Nephron (organoid): ENCODE results near the gene ATP6V1G2.
"Not testable (repeated sequence)": the region's sequence is repeated elsewhere in the genome, so short reads cannot be mapped to it uniquely, and the experiment has no call there.

ENCODE experiments used
- H3K27ac Mint-ChIP-seq, 3 experiments: 2 replicates each; pipeline ENCODE4 v1.8.0; 2020; ENCODE audit warnings: mixed read lengths in 3 of 3, mild to moderate bottlenecking in 2 of 3, moderate library complexity in 1 of 3
- H3K27me3 Mint-ChIP-seq: 2 replicates; pipeline ENCODE4 v1.8.0; 2021; ENCODE audit warnings: low read depth, mild to moderate bottlenecking, moderate library complexity, mixed read lengths
- H3K36me3 Mint-ChIP-seq: 2 replicates; pipeline ENCODE4 v1.8.0; 2020; ENCODE audit warnings: low read depth, mixed read lengths
- H3K4me1 Mint-ChIP-seq: 2 replicates; pipeline ENCODE4 v1.8.0; 2020; ENCODE audit warnings: mixed read lengths
- H3K4me3 Mint-ChIP-seq, 3 experiments: 2 replicates each; pipeline ENCODE4 v1.8.0; 2020; ENCODE audit warnings: mild to moderate bottlenecking in 3 of 3, mixed read lengths in 3 of 3, moderate library complexity in 2 of 3
- H3K9me3 Mint-ChIP-seq: 2 replicates; pipeline ENCODE4 v1.8.0; 2020; ENCODE audit warnings: mixed read lengths
- CTCF ChIP-seq, 3 experiments: fragments of 200-600 bp; sonication (generic); IDR thresholded peaks; one replicate each; pipeline ENCODE4 v1.5.0; 2021; ENCODE audit warnings: antibody characterized with exemption in 3 of 3; ENCODE audit not compliant: unreplicated experiment in 3 of 3

Gene ATP6V1G2

GRCh38 chr6:31557443-31558317 is 11.3 kb upstream of the ATP6V1G2 start:
- Mint-ChIP-seq H3K27ac (no peak overlapping the region), H3K4me3 (no peak overlapping the region), H3K4me1 (no peaks in the 10 kb centered on the region), H3K36me3 (peaks cover 39% of the 10 kb centered on the region), H3K27me3 (no peaks in the 10 kb centered on the region), H3K9me3 (no peaks in the 10 kb centered on the region)
- TF ChIP-seq CTCF (IDR thresholded peaks at IDR 0.05; ENCODE audit: unreplicated experiment in 3 of 3) = no peak

GRCh38 chr6:31556307-31556706 is 9.9 kb upstream of the ATP6V1G2 start:
- no peaks in the 10 kb centered on the region for H3K27me3 Mint-ChIP-seq
- peaks cover 42% of the 10 kb centered on the region for H3K36me3 Mint-ChIP-seq
- H3K27ac Mint-ChIP-seq = no peak overlapping the region
- no peak overlapping the region for H3K4me3 Mint-ChIP-seq
- H3K9me3 Mint-ChIP-seq = no peaks in the 10 kb centered on the region
- no peak for TF ChIP-seq CTCF (IDR thresholded peaks at IDR 0.05; ENCODE audit: unreplicated experiment in 3 of 3)
- no peaks in the 10 kb centered on the region for H3K4me1 Mint-ChIP-seq

GRCh38 chr6:31551371-31551770 is 5.0 kb upstream of the ATP6V1G2 start:
- not testable (repeated sequence) for H3K9me3 Mint-ChIP-seq, H3K27me3 Mint-ChIP-seq
- H3K36me3 Mint-ChIP-seq = peaks cover 33% of the 10 kb centered on the region
- H3K27ac Mint-ChIP-seq = peak overlapping the region in 2 of 3 experiments; percentile 57 to 64
- peak in 2 of 3 experiments; percentile 15 to 22 for TF ChIP-seq CTCF (IDR thresholded peaks at IDR 0.05; ENCODE audit: unreplicated experiment in 3 of 3)
- peak overlapping the region in 2 of 3 experiments; percentile 27 to 42 for H3K4me3 Mint-ChIP-seq
- peaks cover 18% of the 10 kb centered on the region for H3K4me1 Mint-ChIP-seq

- peaks cover 28% of the 10 kb centered on the region for H3K36me3 Mint-ChIP-seq
- H3K27ac Mint-ChIP-seq = peak overlapping the region in 2 of 3 experiments; percentile 40 to 89
- peaks cover 34% of the 10 kb centered on the region for H3K4me1 Mint-ChIP-seq
- no peaks in the 10 kb centered on the region for H3K27me3 Mint-ChIP-seq
- H3K9me3 Mint-ChIP-seq = no peaks in the 10 kb centered on the region
- TF ChIP-seq CTCF (IDR thresholded peaks at IDR 0.05; ENCODE audit: unreplicated experiment in 3 of 3) = no peak
- peak overlapping the region; percentile 73 to 89 (median 83) for H3K4me3 Mint-ChIP-seq
These were observed 2.1 kb upstream of the ATP6V1G2 start for GRCh38 chr6:31548544-31548873.

- Mint-ChIP-seq H3K27me3 (no peaks in the 10 kb centered on the region), H3K9me3 (no peaks in the 10 kb centered on the region), H3K27ac (peak overlapping the region; percentile 29 to 89 (median 77)), H3K4me3 (peak overlapping the region; percentile 83 to 89 (median 84)), H3K36me3 (peaks cover 24% of the 10 kb centered on the region), H3K4me1 (peaks cover 34% of the 10 kb centered on the region)
- TF ChIP-seq CTCF (IDR thresholded peaks at IDR 0.05; ENCODE audit: unreplicated experiment in 3 of 3) = no peak
These were observed 1.5 kb upstream of the ATP6V1G2 start for GRCh38 chr6:31547727-31548543.
